Keratinocyte (primary cell): ENCODE measurements around the gene QRICH1.

ENCODE experiments used
- EZH2 ChIP-seq: IDR thresholded peaks from one replicate; pipeline ENCODE4 v1.6.1; 2012; ENCODE audit warnings: inconsistent platforms, mild to moderate bottlenecking, low read length, moderate library complexity
- TF ChIP-seq, protein P1 (sequence below), 3 experiments: IDR thresholded peaks in 1 of 3; conservative IDR thresholded peaks in 1 of 3; optimal IDR thresholded peaks in 1 of 3; 2 replicates in 2 of 3; 3 replicates in 1 of 3; pipeline versions ENCODE3 to v1.5.1; 2011; ENCODE audit warnings: low read length in 3 of 3, mild to moderate bottlenecking in 3 of 3, moderate library complexity in 2 of 3, control low read depth in 1 of 3, inconsistent platforms in 1 of 3; ENCODE audit not compliant: insufficient read depth in 2 of 3; ENCODE audit errors: extremely low read depth in 1 of 3

DNA sequence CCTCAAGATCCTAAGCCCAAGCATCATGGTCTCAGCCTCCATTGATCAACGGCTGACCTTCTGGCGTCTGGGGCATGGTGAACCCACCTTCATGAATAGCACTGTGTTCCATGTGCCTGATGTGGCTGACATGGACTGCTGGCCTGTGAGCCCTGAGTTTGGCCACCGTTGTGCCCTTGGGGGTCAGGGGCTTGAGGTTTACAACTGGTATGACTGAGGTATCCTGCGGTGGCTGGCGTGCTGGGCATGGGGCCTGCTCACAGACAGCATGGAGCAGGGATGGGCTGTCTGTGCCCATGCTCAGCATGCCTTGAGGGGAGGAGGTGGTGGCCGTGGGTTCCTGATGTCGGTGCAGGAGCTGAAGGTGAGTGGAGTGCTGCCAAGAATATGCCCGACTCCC is 78.8 kb downstream of the QRICH1 start:
- TF ChIP-seq, protein P1, sequence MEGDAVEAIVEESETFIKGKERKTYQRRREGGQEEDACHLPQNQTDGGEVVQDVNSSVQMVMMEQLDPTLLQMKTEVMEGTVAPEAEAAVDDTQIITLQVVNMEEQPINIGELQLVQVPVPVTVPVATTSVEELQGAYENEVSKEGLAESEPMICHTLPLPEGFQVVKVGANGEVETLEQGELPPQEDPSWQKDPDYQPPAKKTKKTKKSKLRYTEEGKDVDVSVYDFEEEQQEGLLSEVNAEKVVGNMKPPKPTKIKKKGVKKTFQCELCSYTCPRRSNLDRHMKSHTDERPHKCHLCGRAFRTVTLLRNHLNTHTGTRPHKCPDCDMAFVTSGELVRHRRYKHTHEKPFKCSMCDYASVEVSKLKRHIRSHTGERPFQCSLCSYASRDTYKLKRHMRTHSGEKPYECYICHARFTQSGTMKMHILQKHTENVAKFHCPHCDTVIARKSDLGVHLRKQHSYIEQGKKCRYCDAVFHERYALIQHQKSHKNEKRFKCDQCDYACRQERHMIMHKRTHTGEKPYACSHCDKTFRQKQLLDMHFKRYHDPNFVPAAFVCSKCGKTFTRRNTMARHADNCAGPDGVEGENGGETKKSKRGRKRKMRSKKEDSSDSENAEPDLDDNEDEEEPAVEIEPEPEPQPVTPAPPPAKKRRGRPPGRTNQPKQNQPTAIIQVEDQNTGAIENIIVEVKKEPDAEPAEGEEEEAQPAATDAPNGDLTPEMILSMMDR (optimal IDR thresholded peaks at IDR 0.05 in 1 of 3, IDR thresholded peaks at IDR 0.05 in 1 of 3, conservative IDR thresholded peaks at IDR 0.05 in 1 of 3; ENCODE audit: extremely low read depth in 1 of 3, insufficient read depth in 2 of 3, low read length in 3 of 3): no peak
- no peak for TF ChIP-seq EZH2
